HEK293T (cell line): ENCODE results near the gene FBXO41.

Source experiments
- ARNT ChIP-seq: fragments of 450-650 bp; IDR thresholded peaks from 2 replicates; pipeline ENCODE4 v1.6.1; 2017; ENCODE audit warnings: mild to moderate bottlenecking
- BHLHE40 ChIP-seq: fragments of 450-650 bp; IDR thresholded peaks from 2 replicates; pipeline ENCODE4 v1.6.1; 2016; ENCODE audit warnings: mild to moderate bottlenecking, moderate library complexity, borderline replicate concordance
- ELF4 ChIP-seq: fragments of 450-650 bp; IDR thresholded peaks from 2 replicates; pipeline ENCODE4 v1.6.1; 2017; ENCODE audit warnings: antibody characterized with exemption
- FOXA1 ChIP-seq: fragments of 450-650 bp; IDR thresholded peaks from 2 replicates; pipeline ENCODE4 v1.6.1; 2016; ENCODE audit warnings: mild to moderate bottlenecking
- FOXM1 ChIP-seq: fragments of 450-650 bp; IDR thresholded peaks from 2 replicates; pipeline ENCODE4 v1.6.1; 2017; ENCODE audit warnings: mild to moderate bottlenecking, borderline replicate concordance
- HDGF ChIP-seq: fragments of 450-650 bp; IDR thresholded peaks from 2 replicates; pipeline ENCODE4 v1.6.1; 2017; ENCODE audit warnings: antibody characterized with exemption, borderline replicate concordance
- L3MBTL2 ChIP-seq: fragments of 450-650 bp; conservative IDR thresholded peaks from 2 replicates; pipeline ENCODE4 v1.6.1; 2016; ENCODE audit warnings: mild to moderate bottlenecking
- LEF1 ChIP-seq: fragments of 450-650 bp; IDR thresholded peaks from 2 replicates; pipeline ENCODE4 v1.6.1; 2017; ENCODE audit warnings: mild to moderate bottlenecking, borderline replicate concordance
- NFRKB ChIP-seq: fragments of 450-650 bp; IDR thresholded peaks from 2 replicates; pipeline ENCODE4 v1.6.1; 2016; ENCODE audit warnings: mild to moderate bottlenecking, moderate library complexity
- SP1 ChIP-seq: fragments of 450-650 bp; IDR thresholded peaks from 2 replicates; pipeline ENCODE4 v1.6.1; 2017
- SUZ12 ChIP-seq: fragments of 450-650 bp; IDR thresholded peaks from 2 replicates; pipeline ENCODE4 v1.6.1; 2016; ENCODE audit warnings: mild to moderate bottlenecking
- TARDBP ChIP-seq: fragments of 450-650 bp; IDR thresholded peaks from 2 replicates; pipeline ENCODE4 v1.6.1; 2016
- ZNF384 ChIP-seq: fragments of 450-650 bp; IDR thresholded peaks from 2 replicates; pipeline ENCODE4 v1.6.1; 2016

DNA sequence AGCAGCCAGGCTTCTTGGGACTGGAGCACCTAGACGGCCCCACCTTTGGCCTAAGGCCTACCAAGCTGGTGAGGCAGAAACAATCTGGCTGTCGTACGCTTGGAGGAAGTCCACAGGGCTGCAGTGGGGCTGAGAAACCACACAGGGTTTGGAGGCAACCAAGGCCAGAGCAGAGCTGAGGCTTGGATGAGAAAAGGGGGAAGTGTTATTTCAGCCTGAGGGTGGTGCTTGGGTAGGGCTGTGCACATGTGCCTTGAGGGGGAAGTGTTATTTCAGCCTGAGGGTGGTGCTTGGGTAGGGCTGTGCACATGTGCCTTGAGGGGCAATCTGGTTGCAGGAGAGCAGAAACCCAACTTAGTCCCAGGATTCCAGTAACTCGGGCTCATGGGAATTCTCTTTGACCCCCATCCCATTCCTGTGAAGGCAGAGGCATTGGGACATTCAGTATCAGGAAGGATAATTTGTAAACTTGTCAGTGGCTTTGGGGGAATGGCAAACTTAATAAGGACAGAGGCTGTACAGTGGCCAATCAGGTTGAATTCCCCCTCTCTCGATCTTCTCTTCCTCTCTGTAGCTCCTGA is 971 bp upstream of the FBXO41 start:
- TF ChIP-seq LEF1 (no peak), HDGF (no peak), FOXM1 (no peak), BHLHE40 (no peak), SP1 (no peak), ZNF384 (no peak), ELF4 (no peak), SUZ12 (no peak), NFRKB (no peak), FOXA1 (no peak), L3MBTL2 (no peak), ARNT (no peak), TARDBP (no peak)
